Stimulated activated CD4-positive, alpha-beta T cell treated with anti-CD3 and anti-CD28 coated beads, Interleukin-15, amount 100 ng/mL, for 24 hours (primary cell): ENCODE results near the gene POGLUT3.

Source experiments
- DNase-seq: peaks from one replicate; pipeline ENCODE4 v3.0.0-alpha.2; 2020

Gene POGLUT3, protein sequence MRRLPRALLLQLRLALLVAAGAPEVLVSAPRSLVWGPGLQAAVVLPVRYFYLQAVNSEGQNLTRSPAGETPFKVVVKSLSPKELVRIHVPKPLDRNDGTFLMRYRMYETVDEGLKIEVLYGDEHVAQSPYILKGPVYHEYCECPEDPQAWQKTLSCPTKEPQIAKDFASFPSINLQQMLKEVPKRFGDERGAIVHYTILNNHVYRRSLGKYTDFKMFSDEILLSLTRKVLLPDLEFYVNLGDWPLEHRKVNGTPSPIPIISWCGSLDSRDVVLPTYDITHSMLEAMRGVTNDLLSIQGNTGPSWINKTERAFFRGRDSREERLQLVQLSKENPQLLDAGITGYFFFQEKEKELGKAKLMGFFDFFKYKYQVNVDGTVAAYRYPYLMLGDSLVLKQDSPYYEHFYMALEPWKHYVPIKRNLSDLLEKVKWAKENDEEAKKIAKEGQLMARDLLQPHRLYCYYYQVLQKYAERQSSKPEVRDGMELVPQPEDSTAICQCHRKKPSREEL

DNA sequence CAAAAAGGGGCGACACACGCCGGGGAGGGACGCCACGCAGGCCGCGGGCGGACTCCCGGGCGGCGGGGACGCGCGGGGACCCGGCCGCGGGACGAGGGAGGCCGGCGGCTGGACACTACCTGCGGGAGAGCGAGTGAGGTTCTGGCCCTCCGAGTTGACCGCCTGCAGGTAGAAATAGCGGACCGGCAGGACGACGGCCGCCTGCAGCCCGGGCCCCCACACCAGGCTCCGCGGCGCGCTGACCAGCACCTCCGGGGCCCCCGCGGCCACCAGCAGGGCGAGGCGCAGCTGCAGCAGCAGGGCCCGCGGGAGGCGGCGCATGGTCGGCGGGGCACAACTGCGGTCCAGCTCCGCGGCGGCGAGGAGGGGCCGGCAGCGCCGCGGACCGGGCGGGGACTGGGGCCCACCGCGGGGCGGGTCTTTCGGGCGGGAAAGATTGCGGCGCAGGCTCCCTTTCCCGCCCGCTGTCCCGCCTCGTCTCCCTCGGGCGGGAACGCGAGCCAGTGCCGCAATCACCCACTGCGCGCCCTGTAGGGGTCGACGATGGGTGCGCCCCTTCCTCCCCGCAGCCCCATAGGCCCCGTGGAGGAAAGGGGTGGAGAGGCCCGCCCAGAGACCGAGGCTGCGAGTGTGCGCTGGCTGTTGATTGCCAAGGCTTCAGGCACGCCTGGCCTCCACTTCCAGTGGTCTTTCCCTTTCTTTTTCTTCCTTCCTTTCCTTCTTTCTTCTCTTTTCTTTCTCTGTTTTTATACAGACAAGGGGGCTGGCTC, at the start of gene POGLUT3:
Gene POGLUT3, minus strand, starts transcription at position 339 of the 770 bp plus-strand sequence. Its CDS starts 18 bp downstream, at position 321.
- DNase-seq, result peak; percentile 65

DNA sequence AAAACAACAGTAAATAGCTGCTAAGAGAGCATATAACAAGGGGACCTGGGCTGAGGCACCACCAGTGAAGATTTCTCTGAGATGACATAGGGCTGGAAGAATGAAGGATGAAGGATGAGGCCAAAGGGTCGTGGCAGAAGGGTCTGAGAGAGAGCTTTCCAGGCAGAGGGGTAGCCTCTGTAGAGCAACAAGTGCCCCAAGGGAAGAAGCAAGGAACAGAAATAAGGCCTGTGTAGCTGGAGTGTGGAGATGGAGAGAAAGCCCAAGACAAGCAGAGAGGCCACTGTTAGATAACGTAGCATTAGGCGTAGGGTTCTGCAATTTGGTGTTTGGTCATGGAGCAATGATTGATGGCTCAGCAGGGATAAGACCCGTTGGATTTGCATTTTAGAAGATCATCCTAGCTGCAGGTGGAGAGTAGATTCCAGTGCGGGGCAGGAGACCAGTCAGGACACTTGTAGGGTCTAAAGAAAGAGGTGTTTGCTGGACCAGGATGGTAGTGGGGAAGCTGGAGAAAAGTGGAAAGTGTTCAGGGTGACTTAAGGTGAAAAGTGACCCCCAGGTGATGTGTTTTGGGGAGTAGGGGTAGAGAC, 47.8 kb upstream of the POGLUT3 start:
- DNase-seq, result no peak

DNA sequence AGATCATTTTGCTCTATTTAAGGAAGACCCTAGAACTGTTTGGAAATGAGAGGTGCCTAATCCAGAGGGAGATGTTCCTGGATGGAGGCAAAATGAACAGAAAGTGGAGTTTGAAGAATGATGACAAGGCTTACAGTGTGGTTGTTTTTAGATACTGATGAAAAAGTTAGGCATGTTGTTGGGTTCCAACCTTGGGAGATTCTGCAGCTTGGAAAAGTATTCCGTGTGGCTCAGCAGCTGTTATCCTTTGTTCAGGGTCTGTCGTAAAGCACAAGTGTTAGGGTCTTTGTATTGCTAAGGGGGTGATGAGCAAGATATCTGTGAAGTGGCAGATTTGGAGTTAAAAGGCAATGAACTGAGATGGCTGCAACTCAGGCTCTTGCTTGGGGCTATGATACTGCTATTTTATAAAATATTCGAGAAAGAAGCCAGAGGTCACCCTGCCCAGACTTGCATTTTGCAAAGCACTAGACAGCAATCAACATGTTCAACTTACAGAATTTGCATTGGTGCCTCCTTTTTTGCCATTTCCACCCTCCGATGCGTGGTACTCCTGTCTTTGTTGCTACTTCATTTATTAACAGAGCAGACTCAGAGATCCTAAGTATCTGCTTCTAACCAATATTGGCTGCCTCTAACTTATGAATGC, 45.3 kb upstream of the POGLUT3 start:
- DNase-seq, result no peak

DNA sequence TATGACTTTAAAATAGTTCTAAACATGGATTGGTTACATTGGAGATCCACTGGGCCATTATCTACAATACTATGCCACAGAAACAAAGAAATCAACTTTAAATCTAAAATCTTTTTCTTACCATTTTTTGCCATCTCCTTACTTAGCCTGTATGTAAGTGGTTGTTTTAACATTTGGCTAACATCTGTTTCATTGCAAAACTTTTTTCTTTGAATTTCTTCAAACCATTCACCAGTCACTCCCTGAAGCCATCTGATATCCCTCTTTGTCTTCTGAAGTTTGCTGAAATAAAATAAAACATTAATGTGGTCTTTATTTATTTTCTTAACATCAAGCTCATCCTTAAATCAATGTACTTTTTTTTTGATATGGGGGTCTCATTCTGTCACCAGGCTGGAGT, 43.3 kb upstream of the POGLUT3 start:
- no peak for DNase-seq

DNA sequence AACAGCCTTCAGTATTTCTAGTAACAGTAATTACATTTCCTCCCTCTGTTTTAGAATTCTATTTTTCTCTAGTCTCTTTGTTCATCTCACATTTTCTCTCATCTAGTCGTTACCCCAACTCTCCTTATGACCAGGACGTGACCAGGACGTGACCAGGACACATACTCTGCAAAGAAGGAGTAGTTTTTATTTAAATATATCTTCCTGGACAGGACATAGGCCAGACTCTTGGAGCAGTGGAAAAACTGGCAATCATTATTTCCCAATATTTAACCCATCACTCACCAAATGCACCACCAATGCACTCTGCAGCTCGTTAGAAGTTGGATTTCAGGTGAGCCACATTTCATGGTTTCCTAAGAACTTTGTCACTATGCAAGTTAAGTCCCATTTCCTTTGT, 40.3 kb upstream of the POGLUT3 start:
- DNase-seq, result no peak

DNA sequence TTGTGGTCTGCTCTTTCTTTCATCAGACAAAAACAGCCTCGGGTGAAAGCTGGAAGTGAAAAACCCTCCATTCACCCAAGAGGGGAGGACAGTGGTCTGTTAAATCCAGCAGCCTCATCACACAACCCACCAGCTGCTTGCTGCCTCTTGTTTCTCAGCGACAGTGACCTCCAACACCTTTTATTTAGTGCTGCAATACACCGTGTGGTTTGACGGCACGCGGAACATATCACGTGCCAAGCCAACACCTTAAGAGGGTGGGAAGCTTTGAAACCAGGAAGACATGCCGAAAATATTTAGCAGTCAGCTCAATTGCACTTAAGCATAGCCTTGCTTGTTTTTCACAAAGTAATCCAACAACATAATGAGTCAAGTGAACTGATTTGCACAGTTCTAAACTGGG, 39.8 kb upstream of the POGLUT3 start:
- no peak for DNase-seq

DNA sequence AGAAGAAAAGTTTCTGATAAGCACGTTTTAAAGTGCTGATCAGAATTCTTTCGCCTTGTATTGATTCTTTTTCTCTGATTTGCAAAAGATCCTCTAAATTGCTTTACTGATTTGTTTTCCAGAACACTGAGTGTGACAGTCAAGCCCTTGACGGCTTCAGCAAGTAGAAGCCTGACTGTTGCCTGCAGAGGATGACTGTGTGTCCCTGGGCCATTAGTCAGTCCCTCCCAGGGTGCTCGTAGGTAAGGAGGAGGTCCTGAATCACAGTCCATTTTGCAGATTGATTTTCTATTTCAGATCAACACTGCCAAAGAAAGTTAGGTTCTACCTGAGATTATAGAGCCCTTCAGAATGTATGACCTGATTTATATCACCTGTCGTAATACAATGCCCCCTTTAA, 38.6 kb upstream of the POGLUT3 start:
- no peak for DNase-seq

DNA sequence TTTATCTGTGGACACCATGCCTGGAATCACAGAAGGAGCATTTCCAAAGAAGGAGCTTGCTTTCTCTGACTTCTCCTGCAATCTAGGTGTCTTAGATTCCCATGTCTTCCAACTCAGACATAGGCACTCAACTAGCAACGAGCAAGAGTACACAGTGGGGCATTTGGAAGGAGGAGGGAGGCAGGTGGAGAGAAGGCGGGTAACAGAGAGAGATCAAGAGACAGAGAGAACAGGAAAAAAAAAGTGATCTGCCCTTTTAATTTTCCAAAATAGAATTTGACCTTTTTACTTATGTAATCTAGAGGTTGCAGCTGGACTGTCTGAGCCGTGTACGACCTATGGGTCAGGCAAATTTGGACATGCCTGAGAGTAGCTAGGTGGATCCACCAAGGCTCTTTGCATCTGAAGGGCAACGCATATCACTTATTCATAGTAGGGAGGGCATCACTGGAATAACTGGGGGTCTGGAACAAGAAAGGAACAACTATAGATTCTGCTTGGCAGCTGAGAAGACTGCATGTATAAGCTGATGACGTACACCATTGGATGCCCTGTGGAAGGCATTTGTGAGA, 37.3 kb upstream of the POGLUT3 start:
- DNase-seq, result no peak

DNA sequence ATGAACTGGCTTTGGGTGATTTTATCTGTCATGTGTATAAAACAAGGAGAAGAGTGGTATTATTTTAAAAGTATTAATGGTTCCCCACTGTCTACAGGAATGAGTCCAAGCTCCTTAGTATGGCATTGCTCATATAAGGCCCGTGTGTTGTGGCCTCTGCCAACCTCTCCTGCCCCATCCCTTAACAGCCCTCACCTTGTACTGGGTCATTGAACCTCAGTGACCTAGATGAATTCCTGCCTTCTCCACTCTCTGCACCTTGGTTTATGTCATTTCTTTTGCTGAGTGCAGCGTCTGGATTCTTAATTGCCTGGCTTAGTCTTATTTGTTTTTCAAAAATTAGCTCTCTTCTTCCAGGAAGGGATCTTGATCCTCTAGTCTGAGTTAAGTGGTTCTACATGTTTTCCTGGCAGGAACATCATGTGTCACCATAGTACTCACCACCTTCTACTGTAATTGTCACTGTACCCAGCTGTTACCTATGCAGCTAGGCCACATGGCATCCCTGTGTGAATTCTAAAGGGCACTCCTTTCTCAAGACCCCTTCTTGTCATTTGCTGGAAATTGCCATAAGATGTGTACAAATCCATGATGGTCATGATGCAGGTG, 36.2 kb upstream of the POGLUT3 start:
- DNase-seq, result no peak

DNA sequence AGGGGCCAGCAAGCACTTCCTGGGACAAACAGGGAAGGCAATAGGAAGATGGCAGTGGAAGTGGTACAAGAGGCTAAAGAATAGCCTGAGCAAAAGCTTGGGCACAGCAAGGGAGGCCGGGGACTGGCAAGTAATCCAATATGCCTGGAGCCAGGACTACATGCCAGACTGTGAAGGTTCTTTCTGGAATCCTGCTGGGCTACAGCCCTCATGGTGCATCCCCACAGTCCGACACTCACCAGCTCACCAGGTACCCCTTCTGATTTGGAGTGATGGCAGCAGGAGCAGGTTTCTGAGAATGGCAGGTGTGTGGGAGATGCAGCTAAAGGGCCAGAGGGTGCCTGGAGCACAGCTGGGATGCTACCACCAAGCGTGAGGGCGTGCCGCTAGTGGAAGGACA, 32.2 kb upstream of the POGLUT3 start:
- no peak for DNase-seq

DNA sequence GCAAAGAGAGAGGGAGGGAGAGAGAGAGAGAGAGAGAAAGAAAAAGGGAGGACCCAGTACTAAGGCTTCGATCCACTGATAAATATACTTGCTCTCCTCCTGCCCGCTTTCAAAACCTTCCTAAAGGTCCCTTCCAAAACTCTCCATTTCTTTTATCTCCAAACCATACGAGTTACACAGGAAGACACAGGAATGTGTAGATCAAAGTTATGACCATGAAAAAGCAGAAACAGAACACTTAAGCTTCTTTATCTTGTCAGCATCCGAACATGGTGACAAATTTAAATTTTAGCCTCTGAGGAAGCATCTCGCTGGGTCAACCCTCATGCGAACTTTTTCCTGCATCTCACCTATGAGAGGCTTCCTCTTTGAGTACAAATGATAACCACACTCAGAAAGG, 29.2 kb upstream of the POGLUT3 start:
- no peak for DNase-seq

DNA sequence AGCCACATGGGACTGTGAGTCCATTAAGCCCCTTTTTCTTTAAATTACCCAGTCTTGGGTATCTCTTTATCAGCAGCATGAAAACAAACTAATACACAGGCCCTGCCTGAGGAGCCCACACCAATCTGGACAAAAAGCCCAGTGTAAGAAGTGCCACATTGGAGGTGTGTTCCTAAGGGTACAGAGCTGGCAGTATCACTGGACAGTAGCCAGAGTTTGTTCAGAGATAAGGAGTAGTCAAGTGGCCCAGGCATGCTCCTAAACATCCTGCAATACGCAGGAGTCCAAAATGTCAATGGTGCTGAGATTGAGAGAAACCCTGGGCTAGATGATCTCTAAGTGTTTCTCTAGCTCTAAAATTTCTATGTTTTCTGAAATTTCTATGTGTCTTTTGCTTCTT, 27.0 kb upstream of the POGLUT3 start:
- no peak for DNase-seq

DNA sequence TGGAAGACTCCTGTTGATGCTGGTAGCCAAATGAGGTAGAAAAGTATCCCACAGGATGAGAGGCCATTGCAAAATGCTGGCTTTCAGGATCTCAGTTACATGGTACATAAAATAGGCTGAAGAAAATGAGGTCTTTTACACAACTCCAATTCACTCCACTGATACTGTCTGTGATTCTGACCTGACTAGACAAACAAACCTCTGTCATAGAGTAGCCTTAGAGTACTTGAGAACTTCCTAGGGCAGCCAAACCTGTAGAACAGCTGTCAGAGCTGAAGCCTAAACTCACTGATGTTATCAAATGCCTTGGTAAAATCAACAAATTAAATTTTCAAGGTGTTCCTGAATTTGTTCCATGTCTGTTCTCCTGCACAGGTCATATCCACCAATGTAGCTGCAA, 26.2 kb upstream of the POGLUT3 start:
- no peak for DNase-seq

DNA sequence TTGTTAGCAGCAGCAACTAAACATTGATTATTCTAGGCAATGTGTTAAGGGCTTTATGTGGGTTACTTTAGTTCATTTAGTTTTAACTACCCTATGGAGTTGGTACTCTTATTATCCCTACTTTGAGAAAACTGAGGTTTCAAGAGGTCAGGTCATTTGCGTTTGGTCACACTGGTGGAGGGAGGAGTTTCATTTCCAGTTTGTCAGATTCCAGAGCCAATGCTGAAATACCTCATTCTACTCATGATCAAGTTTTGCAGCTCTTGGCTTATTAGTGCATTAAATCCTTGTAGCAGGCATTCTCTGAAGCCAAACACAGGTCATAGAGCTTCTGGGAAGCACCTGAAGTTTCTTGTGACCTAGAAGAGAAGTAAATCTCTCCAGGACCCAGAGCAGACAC, 24.1 kb upstream of the POGLUT3 start:
- DNase-seq, result no peak

DNA sequence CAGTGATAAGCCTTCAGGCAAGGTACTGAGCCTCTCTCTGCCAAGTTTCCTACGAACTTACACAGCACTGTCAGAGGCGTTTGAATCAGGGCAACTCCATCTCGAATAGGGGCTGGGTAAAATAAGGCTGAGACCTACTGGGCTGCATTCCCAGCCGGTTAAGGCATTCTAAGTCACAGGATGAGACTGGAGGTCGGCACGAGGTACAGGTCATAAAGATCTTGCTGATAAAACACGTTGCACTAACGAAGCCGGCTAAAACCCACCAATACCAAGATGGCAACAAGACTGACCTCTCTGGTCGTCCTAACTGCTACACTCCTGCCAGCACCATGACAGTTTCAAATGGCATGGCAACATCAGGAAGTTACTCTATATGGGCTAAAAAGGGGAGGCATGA, 20.4 kb upstream of the POGLUT3 start:
- no peak for DNase-seq

DNA sequence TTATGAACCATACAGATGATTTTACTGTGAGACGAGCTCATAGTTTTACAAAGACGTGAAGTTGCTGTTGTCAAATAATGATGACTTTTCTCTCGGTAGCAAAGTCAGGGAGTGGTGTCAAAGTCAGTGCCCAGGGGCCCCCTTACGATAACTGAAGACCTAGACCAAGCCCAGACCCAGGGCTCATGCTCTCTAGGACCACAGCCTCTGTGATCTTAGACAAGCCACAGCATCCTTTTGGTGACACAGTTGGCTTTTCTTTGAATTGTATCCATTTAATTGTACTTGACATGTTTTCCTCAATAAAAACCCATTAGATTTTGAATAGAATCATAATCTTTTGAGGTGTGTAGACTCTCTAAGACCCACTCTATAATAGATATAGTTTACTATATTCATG, 17.9 kb upstream of the POGLUT3 start:
- no peak for DNase-seq

DNA sequence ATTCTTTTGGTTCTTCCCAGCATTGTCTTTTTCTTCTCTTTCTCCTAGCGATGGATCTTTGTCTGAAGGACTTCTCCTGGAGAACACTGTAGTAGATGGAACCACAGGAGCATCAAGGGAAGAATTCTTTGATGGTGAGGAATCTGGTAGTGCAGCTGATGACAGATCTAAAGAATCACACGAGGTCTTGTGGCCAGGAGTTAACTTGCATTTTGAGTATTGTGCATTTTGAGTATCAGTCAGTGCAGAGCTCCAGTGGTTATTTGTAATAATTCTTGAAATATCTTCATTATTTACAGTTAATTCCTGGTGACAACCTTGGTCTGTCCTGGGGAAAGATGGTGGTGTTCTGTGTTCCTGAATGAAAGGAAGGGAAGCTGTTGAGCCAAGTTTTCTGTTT, 14.5 kb upstream of the POGLUT3 start:
- no peak for DNase-seq

DNA sequence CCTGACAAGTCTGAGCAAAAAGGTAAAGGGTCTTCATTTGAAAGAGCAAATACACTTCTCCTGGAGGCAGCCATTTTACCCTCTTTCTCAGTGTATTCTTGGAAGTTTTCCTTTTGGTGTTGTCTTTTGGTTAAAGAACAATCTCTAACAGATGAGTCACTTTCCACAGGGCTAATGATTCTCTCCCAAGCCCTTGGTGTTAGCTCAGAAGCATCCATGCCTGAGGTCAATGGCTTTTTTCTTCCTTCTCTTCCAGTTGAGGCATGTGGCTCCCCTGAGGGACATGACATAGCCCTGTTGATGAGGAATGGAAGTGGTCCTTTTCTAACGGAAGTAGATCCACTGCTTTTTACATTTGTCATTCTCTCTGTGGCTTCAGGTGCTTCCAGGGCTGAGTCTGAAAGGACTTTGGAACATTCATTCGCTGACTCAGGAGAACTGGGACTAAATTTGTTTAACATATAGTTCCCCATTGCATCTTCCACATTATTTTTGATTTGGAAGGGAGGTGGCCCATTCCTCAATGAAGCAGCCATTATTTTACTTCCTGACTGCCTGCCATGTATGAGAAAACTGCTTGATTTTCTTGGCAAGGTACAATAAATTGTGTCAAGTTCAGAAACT, 13.8 kb upstream of the POGLUT3 start:
- DNase-seq, result no peak

DNA sequence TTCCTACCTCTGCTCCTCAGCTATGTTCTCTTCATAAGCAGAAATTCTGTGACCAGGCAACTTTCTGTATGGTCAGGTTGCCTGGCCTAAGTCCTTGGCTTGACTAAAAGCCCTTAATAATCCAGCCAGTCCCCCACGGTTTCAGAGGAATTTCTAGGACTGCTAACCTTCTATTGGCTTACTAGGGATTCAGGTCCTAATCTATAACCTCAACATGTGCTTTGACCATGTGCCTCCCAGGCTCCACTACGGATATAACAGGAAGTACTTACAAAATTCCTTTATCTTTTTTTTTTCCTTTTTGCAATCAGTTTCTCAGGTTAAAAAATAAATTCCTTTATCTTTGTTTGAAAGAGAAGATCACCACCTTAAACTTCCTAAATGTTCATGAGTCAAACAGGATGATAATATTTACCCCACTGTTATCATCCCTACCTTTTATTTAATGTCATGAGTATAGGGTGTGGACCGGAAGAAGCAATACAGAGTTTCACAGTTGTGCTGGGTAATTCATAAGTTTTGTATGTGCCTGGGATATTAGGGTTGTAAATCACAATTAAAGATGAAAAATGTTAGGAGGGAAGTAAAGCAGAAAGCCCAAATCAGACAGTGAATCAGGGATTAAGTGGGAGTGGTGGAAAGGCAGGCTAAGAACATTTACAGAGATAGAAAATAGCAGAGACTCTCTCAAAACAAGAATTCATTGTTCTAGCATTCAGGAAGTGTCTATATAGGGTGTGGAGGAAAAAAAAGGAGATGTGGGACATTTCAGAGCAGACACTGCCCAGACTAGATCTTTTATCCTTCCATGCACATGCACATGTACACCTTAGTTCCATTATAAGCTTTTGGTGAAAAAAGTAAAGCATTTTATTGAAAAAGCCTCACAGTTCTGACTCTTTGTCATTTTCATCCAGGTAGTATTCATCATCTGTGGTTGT, 10.7 kb upstream of the POGLUT3 start:
- no peak for DNase-seq

DNA sequence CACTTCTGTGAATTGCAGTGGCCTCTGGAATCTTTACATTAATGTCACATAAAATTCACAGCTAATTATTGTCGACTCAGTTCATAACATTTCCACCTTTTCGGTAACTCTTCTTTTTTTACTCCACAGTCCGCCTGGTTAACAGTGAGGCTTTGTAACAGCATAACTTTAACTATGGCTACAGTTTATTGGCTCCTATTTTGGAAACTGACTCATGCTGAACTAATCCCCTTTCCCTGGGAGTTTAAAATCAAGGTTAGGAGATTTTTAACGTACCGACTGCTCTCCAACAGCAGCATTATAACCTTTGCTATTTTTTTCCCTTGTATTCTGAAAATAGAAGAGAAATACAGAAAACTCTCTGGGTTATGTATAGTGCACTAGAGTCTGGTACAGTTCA, 3.2 kb upstream of the POGLUT3 start:
- DNase-seq, result no peak

DNA sequence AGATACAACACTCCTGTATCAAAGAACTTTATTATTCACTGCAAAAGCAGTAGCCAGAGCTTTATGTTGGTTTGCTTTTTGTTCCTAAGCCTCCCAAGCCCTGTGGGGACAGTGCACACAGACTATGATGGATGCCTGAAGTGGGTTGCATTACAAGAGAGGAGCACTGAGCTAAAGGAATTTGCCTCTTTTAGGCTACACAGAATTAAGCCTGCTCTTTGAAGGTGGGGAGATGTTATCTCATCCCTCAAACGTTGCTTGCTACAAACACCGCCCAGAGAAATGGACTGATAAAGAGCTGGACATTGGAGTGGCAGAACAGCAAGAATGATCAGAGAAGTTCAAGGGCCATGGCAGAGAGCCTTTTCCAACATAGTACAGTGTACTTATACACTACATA, 2.5 kb upstream of the POGLUT3 start:
- no peak for DNase-seq
